Activated B cell treated with CpG ODN at 0.5 μM for 24 hours (primary cell): ENCODE data around the gene KRTAP12-1. TPM values are rescaled to one million over a fixed set of nuclear protein-coding genes. Genes with fewer than 3 reads are reported as not detected.
"Not testable (repeated sequence)": the region's sequence is repeated elsewhere in the genome, so short reads cannot be mapped to it uniquely, and the experiment has no call there.

Source experiments
- ATAC-seq: fragments of 200-7000 bp; cut with Tn5 transposase; one replicate; pipeline ENCODE4 v1.10.0; 2021; ENCODE audit warnings: low read depth, mild to moderate bottlenecking, moderate library complexity
- CTCF ChIA-PET: fragments of 350-600 bp; sonication (Branson Sonifier 250); formaldehyde crosslinking; loops from one replicate; lab custom pipeline; 2021; ENCODE audit warnings: antibody characterized with exemption; lab: Charles Lee
- POLR2A ChIA-PET: fragments of 350-600 bp; sonication (Branson Sonifier 250); formaldehyde crosslinking; loops from one replicate; lab custom pipeline; 2021; ENCODE audit warnings: antibody characterized with exemption; lab: Charles Lee
- DNase-seq: peaks from one replicate; pipeline ENCODE4 v3.0.0; 2022
- H3K27ac Mint-ChIP-seq: one replicate; pipeline ENCODE4 v1.8.0; 2020; ENCODE audit warnings: mixed read lengths
- H3K27me3 Mint-ChIP-seq: one replicate; pipeline ENCODE4 v1.8.0; 2021; ENCODE audit warnings: mixed read lengths
- H3K36me3 Mint-ChIP-seq: one replicate; pipeline ENCODE4 v1.8.0; 2021; ENCODE audit warnings: low read depth, mixed read lengths
- H3K4me1 Mint-ChIP-seq: one replicate; pipeline ENCODE4 v1.8.0; 2021; ENCODE audit warnings: mixed read lengths
- H3K4me3 Mint-ChIP-seq: one replicate; pipeline ENCODE4 v1.8.0; 2020; ENCODE audit warnings: mild to moderate bottlenecking, mixed read lengths
- H3K9me3 Mint-ChIP-seq: one replicate; pipeline ENCODE4 v1.8.0; 2020; ENCODE audit warnings: mixed read lengths
- intact Hi-C: fragments of 100-400 bp; cut with micrococcal nuclease; formaldehyde crosslinking; loops from one replicate; pipeline ENCODE4 v1.15.1; 2024
- total RNA-seq: library from RNA; stranded (reverse); gene quantifications from 2 replicates; pipeline ENCODE4 v1.2.3, GENCODE V29; 2022
- TF ChIP-seq, protein P1 (sequence below): fragments of 200-600 bp; IDR thresholded peaks from one replicate; pipeline ENCODE4 v1.8.0; 2022; ENCODE audit warnings: antibody characterized with exemption, mild to moderate bottlenecking

Gene KRTAP12-1
- total RNA-seq, 1 donor from 2014 or later, result not detected

DNA sequence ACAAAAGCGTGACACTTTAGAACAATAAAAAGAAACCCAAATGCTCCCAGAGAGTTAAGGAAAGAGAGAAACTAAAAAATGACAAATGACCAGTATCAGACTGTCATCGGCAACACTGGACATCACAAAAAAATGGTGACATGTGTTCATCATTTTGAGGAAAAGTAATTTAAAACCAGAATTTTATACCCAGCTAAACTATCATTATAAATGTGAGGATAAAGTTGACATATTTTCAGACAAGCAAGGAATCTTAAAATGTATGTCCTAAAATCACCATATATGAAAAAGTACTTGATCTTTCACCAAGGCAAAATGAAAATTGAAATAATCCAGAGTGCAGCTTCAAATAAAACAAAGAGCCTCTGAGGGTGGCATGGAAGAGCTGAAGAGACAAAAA lies 37.1 kb downstream of the KRTAP12-1 start:
- intact Hi-C loops, result no loop called here
- TF ChIP-seq, protein P1, sequence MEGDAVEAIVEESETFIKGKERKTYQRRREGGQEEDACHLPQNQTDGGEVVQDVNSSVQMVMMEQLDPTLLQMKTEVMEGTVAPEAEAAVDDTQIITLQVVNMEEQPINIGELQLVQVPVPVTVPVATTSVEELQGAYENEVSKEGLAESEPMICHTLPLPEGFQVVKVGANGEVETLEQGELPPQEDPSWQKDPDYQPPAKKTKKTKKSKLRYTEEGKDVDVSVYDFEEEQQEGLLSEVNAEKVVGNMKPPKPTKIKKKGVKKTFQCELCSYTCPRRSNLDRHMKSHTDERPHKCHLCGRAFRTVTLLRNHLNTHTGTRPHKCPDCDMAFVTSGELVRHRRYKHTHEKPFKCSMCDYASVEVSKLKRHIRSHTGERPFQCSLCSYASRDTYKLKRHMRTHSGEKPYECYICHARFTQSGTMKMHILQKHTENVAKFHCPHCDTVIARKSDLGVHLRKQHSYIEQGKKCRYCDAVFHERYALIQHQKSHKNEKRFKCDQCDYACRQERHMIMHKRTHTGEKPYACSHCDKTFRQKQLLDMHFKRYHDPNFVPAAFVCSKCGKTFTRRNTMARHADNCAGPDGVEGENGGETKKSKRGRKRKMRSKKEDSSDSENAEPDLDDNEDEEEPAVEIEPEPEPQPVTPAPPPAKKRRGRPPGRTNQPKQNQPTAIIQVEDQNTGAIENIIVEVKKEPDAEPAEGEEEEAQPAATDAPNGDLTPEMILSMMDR, result no peak
- Mint-ChIP-seq H3K27me3 (peaks cover 14% of the 10 kb centered on the region), H3K9me3 (peaks cover 29% of the 10 kb centered on the region), H3K36me3 (peaks cover 2% of the 10 kb centered on the region), H3K4me3 (no peak overlapping the region), H3K4me1 (no peaks in the 10 kb centered on the region), H3K27ac (no peak overlapping the region)
- ChIA-PET CTCF (no interaction called here), POLR2A (no interaction called here)
- no peak for ATAC-seq
- DNase-seq, result no peak

DNA sequence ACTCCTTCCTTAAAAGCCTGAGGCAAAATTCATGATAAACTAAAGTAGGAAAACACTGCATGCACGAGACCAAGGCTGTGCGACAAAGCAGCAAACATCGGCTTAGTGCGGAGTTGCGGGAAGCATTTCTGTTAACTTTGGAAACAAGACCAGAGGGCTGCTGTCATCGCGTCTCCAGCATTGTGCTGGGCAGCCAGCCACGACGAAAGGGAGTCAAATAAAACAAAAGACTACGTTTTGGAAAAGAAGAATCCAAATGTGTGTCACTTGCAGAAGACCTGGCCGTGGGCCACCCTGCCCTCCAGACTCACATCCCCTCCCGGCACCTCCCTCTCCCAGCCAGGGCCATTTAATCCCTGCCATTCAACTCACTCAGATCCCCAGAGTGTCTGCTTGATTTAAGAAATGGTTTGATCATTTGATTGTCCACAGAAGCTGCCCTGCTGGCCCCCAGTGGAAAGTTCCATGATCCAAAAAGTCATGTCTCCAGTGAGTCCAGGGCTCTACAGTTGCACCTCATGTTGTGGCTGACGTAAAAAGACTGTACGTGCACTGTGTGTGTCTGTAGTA lies 38.1 kb downstream of the KRTAP12-1 start:
- intact Hi-C loops, result no loop called here
- no peak overlapping the region for H3K4me3 Mint-ChIP-seq
- H3K27me3 Mint-ChIP-seq, result peaks cover 16% of the 10 kb centered on the region
- no peak overlapping the region for H3K27ac Mint-ChIP-seq
- H3K36me3 Mint-ChIP-seq, result peaks cover 2% of the 10 kb centered on the region
- TF ChIP-seq, protein P1, result no peak
- ATAC-seq (no peak), DNase-seq (no peak)
- H3K9me3 Mint-ChIP-seq, result peaks cover 31% of the 10 kb centered on the region
- ChIA-PET POLR2A (no interaction called here), CTCF (no interaction called here)
- no peaks in the 10 kb centered on the region for H3K4me1 Mint-ChIP-seq

DNA sequence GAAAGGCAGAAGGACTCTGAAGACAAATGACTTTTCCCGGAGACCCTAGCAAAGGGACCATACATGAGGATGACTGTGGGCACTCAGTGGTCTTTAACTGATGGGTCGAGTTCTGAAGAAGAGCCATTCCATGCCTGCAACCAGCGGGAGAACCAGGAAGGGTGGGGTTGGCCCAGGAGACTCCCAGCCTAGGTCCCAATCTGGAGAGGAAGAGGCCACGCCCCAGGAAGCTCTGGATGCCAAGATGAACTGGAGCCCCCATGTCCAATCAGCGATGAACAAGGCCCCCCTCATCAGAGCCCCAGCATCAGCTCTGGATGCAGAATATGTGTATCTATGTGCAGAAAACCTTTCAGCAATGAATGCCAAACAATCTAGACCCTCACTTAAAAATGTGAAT lies 41.2 kb downstream of the KRTAP12-1 start:
- no peak overlapping the region for H3K4me3 Mint-ChIP-seq
- ChIA-PET POLR2A (no interaction called here), CTCF (no interaction called here)
- H3K27ac Mint-ChIP-seq, result no peak overlapping the region
- peaks cover 31% of the 10 kb centered on the region for H3K9me3 Mint-ChIP-seq
- DNase-seq (no peak), ATAC-seq (no peak)
- intact Hi-C loops, result no loop called here
- TF ChIP-seq, protein P1, result no peak
- peaks cover 2% of the 10 kb centered on the region for H3K36me3 Mint-ChIP-seq
- H3K27me3 Mint-ChIP-seq, result peaks cover 13% of the 10 kb centered on the region
- no peaks in the 10 kb centered on the region for H3K4me1 Mint-ChIP-seq

DNA sequence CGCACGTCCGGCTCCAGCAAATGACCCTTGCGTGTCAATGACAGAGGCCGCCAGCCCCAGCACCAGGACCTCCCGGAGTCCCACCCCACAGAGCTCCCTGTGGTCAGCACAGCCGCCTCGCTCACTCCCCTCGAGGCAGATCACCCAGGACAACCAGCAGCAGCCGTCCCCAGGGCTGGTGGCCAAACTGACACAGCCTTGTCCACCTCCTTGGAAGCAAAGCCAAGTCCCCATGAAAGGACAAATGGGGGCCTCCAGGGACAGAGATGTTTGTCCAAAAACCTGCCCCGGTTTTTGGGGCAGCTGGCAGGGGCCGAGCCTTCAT lies 42.7 kb downstream of the KRTAP12-1 start:
- H3K27me3 Mint-ChIP-seq, result peaks cover 17% of the 10 kb centered on the region
- H3K27ac Mint-ChIP-seq, result no peak overlapping the region
- H3K4me1 Mint-ChIP-seq, result no peaks in the 10 kb centered on the region
- ChIA-PET POLR2A (no interaction called here), CTCF (no interaction called here)
- DNase-seq (no peak), ATAC-seq (no peak)
- H3K9me3 Mint-ChIP-seq, result peaks cover 24% of the 10 kb centered on the region
- TF ChIP-seq, protein P1, result no peak
- intact Hi-C loops, result no loop called here
- H3K4me3 Mint-ChIP-seq, result no peak overlapping the region
- H3K36me3 Mint-ChIP-seq, result peaks cover 2% of the 10 kb centered on the region

DNA sequence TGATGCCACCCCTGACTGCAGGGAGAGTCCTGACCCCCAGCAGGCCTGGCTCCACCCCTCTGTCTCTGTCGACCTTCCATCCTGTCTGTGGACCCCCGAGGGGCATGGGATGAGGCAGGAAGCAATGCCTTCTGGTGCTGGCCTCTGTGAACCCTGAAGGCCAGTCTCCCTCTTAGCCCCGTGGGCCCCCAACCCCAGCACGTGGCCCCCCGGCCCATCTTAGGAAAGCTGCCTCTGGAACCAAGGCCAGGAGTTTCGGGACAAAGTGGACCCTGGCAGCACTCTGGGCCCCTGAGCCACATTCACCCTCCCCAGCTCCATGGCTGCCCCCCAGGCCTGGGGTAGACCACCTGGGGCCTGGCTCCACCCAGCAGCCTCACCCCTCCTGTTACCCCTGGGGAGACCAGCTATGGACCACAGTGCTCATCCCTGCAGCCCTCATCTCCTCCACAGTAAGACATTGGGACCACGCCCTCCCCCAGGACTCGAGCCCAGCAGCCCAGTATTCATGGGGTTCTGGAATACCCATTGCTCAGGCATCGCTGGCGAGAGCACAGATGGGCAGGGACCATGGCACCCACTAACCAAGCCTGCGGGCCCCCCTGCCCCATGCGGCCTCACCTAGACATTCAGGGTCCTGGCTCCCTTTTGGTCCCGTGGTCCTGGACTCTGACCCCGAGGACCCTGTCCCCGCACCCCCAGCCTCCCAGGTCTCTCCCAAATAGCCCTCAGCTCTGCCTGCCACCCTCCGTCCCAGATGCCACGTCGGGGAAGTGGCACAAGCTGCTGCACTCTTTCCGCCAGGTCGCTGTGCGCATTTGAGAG lies 43.2 kb downstream of the KRTAP12-1 start:
- Mint-ChIP-seq H3K9me3 (peaks cover 19% of the 10 kb centered on the region), H3K27me3 (peaks cover 17% of the 10 kb centered on the region)
- H3K27ac Mint-ChIP-seq, CTCF ChIA-PET, H3K36me3 Mint-ChIP-seq, intact Hi-C loops, H3K4me3 Mint-ChIP-seq, ATAC-seq, DNase-seq, H3K4me1 Mint-ChIP-seq, POLR2A ChIA-PET: not testable (repeated sequence)

DNA sequence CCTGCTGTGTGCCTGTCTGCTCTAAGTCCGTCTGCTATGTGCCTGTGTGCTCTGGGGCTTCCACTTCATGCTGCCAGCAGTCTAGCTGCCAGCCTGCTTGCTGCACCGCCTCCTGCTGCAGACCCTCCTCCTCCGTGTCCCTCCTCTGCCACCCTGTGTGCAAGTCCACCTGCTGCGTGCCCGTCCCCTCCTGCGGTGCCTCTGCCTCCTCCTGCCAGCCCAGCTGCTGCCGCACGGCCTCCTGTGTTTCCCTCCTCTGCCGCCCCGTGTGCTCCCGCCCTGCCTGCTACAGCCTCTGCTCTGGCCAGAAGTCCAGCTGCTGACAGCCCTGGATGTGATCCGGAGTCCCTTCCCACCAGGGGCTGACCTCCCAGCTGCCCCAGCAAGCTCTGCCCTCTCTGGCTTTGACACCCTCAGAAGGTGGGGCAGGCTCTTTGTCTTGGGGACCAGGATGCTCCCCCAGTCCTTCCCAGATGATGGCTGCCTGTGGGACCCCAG lies 44.1 kb downstream of the KRTAP12-1 start:
- H3K27ac Mint-ChIP-seq, H3K36me3 Mint-ChIP-seq, H3K4me3 Mint-ChIP-seq, intact Hi-C loops, H3K4me1 Mint-ChIP-seq, POLR2A ChIA-PET, CTCF ChIA-PET, ATAC-seq, DNase-seq: not testable (repeated sequence)
- H3K9me3 Mint-ChIP-seq, result peaks cover 17% of the 10 kb centered on the region
- H3K27me3 Mint-ChIP-seq, result peaks cover 17% of the 10 kb centered on the region
